Activated CD4-positive, alpha-beta T cell treated with anti-CD3 and anti-CD28 coated beads, Interleukin-2, amount 50 U/mL, for 24 hours (primary cell): ENCODE measurements around the gene PDE4D.
"Not testable (repeated sequence)": the region's sequence is repeated elsewhere in the genome, so short reads cannot be mapped to it uniquely, and the experiment has no call there.

ENCODE experiments used
- DNase-seq, 2 donors: peaks; one replicate each; pipeline ENCODE4 v3.0.0-alpha.2; 2020; ENCODE audit warnings: low read depth in 1 of 2, low spot score in 1 of 2

The PDE4D gene

GRCh38 chr5:59341760-59342159 lies 551.8 kb downstream of the PDE4D start:
- DNase-seq: no peak

GRCh38 chr5:59341155-59341554 lies 552.4 kb downstream of the PDE4D start:
- DNase-seq: no peak

- no peak for DNase-seq
Measured at GRCh38 chr5:59340637-59341036, 552.9 kb downstream of the PDE4D start.

- no peak for DNase-seq
Measured at GRCh38 chr5:59337240-59337639, 556.3 kb downstream of the PDE4D start.

DNA sequence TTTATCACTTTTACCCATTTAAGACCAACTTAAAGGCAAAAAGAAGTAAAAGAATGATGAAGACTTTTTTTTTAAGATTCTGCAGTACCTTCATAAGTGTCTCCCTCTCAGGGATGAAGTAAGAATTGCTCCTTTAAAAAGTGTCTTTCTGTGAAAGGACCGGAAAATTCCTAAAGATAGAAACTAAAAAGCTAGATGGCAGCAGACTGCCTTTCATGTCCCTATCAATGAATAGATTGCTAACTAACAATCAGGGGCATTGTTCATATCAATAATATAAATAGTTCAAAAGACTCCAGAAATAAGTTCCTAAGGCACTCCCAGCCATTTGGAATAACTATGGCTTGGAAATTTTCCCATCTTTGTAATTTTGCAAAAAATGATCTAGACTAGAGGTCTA lies 558.0 kb downstream of the PDE4D start:
- DNase-seq: no peak

DNA sequence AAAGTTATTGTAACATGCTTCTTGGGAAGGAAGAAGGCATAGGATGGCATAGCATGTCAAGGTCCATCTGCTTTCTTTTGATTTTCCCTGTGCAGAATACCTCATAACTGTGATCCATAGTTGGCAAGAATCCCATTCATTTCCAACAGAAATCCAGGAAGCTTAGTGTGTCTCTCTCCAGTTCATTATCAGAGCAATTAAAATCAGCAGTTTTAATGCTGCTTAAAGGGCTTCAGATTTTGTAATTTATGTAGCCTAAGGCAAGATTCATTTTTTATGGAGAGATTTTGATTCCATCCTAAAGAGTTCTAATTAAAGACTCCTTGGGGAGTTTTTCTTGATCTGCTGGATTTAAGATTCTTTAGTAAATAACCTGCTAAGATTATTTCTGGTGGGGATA lies 560.1 kb downstream of the PDE4D start:
- no peak for DNase-seq

GRCh38 chr5:59332236-59332973 lies 561.1 kb downstream of the PDE4D start:
- no peak for DNase-seq

GRCh38 chr5:59330680-59331079 lies 562.8 kb downstream of the PDE4D start:
- DNase-seq: no peak

- no peak for DNase-seq
Measured at GRCh38 chr5:59328709-59329296, 564.7 kb downstream of the PDE4D start.

- DNase-seq: no peak
Measured at GRCh38 chr5:59327191-59327980, 566.1 kb downstream of the PDE4D start.

DNA sequence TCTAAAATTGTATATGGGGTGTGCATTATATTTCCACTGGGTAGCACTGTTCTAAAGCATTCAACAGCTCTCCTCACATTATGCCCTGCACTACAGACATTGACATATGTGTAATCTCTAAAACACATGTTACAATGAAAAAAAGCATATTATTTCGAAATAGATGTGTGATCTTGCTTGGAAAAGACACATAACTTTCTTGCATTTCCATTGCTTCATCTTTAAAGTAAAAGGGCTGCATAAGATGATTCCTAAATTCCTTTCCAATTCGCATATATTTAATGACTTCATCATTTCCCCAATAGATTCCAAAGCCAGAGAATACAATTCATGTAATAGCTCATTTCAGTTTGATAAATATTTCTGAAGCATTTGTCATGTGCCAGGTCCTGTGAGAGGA lies 566.9 kb downstream of the PDE4D start:
- no peak for DNase-seq

DNA sequence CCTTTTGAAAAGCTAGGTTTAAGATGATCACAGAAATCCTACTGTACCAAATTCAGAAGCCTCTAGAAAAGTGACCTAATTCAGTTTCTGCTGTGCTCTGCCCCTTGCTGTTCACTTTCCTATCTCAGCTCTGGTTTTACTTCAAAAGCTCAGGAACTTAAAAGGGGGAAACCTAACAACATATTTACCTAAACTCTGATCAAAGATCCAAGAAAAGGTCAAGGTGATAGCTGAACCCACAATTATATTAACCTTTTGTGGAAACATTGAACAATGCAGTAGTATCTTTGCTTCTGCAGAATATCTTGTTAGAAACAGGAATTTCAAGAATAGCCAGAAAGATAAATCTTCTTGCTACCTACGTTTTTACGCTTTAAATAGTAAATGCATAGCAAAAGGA lies 568.5 kb downstream of the PDE4D start:
- DNase-seq: no peak

DNA sequence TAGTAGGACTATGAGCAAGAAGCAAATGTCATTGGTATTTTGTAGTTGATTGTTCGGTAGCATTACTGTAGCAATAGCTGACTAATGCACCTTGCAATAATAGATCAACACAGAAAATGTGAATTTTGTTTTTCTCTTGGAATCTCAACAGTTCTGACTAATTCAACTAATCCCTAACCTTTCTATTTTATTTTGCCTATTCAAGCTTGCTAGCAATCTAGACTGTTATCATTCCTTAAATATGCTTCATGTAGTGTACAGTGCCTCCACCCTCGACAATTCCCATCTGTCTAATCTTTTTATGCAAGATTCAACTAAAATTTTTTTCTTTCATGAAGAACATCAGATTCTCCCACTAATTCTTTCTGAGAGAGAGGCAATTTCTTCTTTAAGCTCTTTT lies 570.6 kb downstream of the PDE4D start:
- no peak for DNase-seq

GRCh38 chr5:59322058-59322457 lies 571.5 kb downstream of the PDE4D start:
- DNase-seq: no peak

DNA sequence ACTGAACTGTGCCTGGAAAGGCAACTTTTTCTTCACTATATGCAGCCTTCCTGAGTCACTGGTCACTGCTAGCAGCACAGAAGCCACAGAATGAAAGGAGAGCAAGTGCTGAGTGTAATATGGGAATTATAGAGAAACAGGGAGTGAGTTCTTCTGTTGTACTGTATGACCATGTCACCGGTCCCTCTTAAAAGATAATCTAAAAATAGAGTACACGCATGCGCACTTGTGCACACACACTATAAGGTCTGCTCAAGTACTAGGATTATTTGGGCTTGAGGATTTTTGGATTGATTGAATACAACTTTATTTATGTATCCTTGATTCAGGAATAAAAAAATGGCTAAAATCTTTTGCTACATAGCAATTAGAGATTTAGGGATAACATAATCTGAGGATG lies 571.9 kb downstream of the PDE4D start:
- no peak for DNase-seq

DNA sequence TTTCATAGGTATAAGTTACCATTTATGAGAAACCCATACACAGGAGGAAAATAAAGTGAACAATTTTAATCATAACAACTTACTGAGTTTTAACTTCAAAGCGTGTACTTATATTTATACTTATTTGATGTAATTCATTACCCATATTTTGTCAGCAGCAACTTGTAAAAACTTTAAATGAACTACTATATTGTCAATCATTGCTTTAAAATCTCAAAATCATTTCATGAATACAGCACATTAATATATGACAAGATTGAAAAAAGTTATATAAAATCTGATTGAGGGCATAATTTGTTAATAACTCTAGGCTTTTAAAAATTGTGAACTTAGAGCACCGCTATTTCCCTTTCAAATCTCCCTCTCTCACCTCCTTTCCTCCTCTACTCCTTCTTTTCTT lies 573.1 kb downstream of the PDE4D start:
- no peak for DNase-seq

- no peak for DNase-seq
Measured at GRCh38 chr5:59319250-59319649, 574.3 kb downstream of the PDE4D start.

DNA sequence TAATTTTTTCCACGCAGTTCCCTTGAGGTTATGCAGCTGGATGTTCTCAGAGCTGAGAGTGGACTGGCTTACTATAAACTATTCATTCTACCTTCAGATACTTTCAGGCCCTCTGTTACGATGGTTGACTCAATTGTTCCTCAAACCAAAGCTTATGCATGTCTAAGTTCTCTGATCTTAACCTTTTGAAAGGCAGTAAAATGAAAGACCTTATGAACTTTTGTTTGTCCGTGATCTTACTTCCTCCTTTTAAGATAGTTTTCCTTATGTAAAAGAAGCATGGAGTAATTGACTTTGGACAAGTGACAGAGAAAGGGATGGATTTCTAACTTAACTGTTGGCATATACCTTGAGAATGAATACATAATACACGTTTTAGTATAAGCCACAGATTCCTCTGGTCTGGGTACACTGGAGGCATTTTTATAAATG lies 575.7 kb downstream of the PDE4D start:
- DNase-seq: no peak

- no peak for DNase-seq
Measured at GRCh38 chr5:59317023-59317773, 576.3 kb downstream of the PDE4D start.

GRCh38 chr5:59312223-59312622 lies 581.3 kb downstream of the PDE4D start:
- no peak for DNase-seq

GRCh38 chr5:59308685-59309084 lies 584.8 kb downstream of the PDE4D start:
- DNase-seq: not testable (repeated sequence)
